Daoy (cell line): Measurements from ENCODE around the gene ITGB1. TPM values are rescaled to one million over a fixed set of nuclear protein-coding genes. Genes with fewer than 3 reads are reported as not detected.

Source experiments
- DNase-seq: peaks from one replicate; pipeline ENCODE4 v3.0.0-alpha.2; 2015; ENCODE audit warnings: low read depth
- total RNA-seq: library from RNA; depleted of rRNA; stranded (reverse); fragments of >200 nt; shearing (Covaris generic); gene quantifications from 2 replicates; pipeline ENCODE4 v1.2.3, GENCODE V29; 2014

The ITGB1 gene
- total RNA-seq, 1 experiment from 2014 or later, result 586 TPM

DNA sequence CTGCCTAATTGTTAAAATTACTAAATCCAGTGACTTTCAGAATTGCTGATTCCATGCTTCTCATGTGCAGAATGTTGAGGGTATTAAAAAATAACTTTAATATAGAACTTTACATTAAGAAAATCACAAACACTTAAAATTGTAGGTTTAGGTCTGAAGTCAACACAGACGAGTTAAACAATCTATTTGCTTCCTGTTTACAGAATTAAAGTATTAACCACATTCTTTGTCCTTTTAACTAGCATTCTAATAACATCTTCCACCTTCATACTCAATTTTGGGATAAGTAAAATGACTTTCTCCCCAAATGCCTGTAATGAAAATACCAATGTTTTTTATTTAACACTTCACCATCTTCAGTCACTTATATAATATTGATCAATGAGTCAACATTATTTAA is 2.2 kb downstream of the ITGB1 start:
- no peak for DNase-seq

- no peak for DNase-seq
Measured at GRCh38 chr10:32955299-32955772, 2.7 kb downstream of the ITGB1 start.

- DNase-seq, result no peak
Measured at GRCh38 chr10:32954545-32955298, 3.3 kb downstream of the ITGB1 start.

- DNase-seq, result no peak
Measured at GRCh38 chr10:32954080-32954479, 4.0 kb downstream of the ITGB1 start.

DNA sequence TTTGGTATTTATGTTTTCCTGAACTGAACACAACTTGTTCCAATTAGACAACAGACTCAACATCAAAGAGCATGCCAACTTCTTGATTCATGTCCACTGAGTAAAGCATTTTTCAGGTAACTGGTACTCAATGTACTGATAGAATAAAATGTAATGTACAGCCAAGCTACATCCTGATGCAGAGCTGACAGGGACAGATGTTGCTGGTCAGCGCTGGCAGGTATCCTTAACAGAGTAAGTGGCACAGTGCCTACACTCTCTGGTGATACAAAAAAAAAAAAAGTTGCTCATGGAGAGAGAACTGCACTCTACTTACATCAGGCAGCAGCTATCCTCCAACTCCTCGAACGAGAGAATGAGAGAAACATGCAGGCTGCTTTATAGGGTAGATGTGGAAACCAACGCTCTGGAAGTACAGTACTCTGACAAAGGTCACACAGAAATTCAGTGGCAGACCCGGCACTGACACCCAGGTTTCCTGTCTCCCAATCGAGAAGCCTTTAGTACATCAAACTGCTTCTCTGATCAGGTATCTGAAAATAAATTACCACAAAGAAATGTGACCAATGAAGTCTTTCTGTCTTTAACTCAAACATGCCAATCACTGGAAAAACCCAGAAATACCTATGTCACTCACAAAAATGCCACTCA is 4.6 kb downstream of the ITGB1 start:
- DNase-seq, result no peak

- DNase-seq, result no peak
Measured at GRCh38 chr10:32952541-32953276, 5.3 kb downstream of the ITGB1 start.

DNA sequence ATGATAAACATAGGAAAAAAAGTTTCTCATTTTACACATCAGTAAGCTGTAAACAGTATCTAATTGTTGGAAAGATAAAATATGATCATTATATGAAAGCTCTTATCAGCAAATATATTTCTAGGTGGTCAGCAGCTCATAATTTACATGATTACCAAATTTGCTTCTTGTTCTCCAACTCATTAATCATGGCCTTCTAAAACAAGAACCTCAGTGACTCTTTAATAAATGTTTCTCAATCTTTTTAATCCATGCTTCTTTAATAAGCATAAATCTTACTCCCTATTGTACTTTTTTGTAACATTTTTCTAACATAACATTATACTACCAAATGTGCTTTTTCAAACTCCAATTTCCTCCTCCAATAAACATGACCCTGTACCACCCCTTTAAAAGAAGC is 5.9 kb downstream of the ITGB1 start:
- DNase-seq, result no peak

DNA sequence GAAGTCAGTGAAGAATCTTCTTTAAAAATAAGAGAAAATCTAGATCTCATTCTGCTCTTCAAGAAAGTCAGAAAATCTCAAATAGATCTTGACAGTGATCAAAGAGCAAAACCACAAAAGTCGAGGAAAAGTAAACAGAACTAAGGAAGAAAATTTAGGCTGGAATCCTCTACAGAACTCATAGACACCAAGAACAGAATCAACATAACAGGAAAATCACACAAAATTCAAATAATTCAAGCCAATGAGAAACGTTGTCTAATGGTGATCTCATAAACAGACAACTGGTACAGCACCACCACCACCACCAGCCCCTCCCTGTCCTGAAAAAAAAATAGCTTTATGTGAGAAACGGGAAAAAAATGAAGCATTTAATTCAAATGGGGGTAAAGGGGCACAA is 6.9 kb downstream of the ITGB1 start:
- no peak for DNase-seq

GRCh38 chr10:32950591-32951108 is 7.4 kb downstream of the ITGB1 start:
- no peak for DNase-seq

- no peak for DNase-seq
Measured at GRCh38 chr10:32949221-32949678, 8.8 kb downstream of the ITGB1 start.

DNA sequence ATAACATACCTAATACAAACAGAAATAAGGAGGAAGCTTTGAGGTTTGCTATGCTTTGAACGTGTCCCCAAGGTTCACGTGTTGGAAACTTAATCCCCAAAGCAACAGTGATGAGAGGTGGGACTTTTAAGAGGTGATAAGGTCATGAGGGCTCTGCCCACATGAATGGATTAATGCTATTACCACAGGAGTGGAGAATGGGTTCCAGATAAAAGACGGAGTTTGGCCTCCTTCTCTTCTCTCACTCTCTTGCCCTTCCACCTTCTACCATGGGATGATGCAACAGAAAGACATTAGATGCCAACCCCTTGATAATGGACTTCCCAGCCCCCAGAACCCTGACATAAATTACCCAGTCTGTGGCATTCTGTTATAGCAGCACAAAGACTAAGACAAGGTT is 9.6 kb downstream of the ITGB1 start:
- no peak for DNase-seq

- no peak for DNase-seq
Measured at GRCh38 chr10:32947586-32947985, 10.4 kb downstream of the ITGB1 start.

DNA sequence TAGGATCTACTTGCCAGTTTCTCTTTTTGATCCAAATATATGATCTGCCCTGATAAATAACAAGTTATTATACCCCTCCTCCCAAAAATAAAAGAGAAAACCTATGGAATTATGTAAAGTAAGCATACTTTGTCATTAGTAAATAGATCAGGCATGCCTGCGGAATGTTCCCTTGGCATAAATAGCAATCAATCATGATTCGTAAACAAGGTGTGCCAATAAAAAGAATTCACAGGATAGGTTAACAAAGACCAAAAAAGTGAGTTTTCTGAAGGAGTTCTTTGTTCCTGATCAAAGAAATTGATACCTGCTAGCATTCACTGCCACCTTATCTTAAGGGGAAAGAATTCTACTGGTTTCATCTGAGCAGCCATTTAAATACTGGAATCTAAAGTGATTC is 11.9 kb downstream of the ITGB1 start:
- DNase-seq, result no peak

GRCh38 chr10:32943854-32944661 is 14.0 kb downstream of the ITGB1 start:
- no peak for DNase-seq

- DNase-seq, result no peak
Measured at GRCh38 chr10:32943395-32943794, 14.6 kb downstream of the ITGB1 start.

- no peak for DNase-seq
Measured at GRCh38 chr10:32942081-32942480, 15.9 kb downstream of the ITGB1 start.

DNA sequence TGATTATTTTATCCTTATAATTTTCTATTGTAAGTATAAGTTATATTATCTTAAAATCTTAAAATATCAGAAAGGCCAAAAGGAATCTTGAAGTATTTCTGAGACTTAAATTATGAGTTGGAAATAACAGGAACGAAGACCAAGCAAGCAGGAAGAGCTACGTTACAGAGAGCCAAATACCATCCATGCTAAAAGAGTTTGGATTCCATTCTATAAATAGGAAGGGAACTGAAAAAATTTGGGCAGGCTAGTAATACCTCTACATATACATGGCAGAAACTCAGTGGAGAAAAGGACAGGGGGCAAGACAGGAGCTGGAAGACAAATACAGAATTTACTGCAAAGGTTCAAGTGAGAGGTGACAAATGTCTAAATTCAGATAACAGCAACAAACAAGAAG is 16.7 kb downstream of the ITGB1 start:
- no peak for DNase-seq

DNA sequence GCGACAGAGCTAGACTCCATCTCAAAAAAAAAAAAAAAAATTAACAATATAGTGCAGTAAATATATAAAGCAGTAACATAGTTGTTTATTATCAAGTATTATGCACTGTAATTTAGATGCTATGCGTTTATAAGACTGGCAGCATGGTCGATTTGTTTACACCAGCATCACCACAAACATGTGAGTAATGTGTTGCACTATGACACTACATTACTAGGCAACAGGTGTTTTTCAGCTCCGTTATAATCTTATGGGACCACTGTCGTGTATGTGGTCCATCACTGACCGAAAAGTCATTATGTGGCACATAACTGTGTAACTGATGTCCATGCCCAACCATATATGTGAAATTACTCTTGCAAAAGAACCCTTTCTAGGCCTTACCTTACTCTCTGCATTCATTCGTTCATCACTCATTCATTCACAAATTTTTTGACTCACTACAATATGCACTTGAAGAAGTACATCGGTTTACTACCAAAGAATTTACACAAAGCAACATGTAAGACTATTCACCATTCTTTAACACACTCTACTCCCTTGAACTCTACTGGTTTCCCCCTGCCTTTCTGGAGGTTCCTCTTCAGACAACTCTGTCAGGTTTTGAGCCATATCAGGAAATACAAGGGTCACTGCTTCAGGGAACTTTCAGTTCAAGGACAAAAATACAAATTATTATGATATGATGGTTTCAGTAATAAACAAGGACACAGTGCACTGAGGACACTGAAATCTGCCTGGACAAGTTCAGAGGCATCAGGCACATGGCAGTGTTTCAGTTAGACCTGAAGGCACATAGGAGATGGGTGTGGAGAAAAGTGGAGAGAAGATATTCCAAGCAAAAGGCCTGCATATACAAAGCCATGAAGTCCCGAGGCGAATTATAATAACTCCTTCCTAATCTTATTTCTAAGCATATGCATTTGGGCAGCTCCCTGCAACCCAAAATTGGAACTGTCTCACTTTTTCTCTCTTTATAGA is 17.4 kb downstream of the ITGB1 start:
- DNase-seq, result no peak

- DNase-seq, result peak; percentile 9
Measured at GRCh38 chr10:32939296-32940111, 18.5 kb downstream of the ITGB1 start.
